GM21360 (cell line): Measurements from ENCODE around the gene MACROH2A1.

Experiments used
- ATAC-seq: cut with Tn5 transposase; IDR thresholded peaks from one replicate; pipeline ENCODE4 v1.9.1; 2021; ENCODE audit warnings: mild to moderate bottlenecking, moderate library complexity; ENCODE audit not compliant: unreplicated experiment

MACROH2A1 gene

DNA sequence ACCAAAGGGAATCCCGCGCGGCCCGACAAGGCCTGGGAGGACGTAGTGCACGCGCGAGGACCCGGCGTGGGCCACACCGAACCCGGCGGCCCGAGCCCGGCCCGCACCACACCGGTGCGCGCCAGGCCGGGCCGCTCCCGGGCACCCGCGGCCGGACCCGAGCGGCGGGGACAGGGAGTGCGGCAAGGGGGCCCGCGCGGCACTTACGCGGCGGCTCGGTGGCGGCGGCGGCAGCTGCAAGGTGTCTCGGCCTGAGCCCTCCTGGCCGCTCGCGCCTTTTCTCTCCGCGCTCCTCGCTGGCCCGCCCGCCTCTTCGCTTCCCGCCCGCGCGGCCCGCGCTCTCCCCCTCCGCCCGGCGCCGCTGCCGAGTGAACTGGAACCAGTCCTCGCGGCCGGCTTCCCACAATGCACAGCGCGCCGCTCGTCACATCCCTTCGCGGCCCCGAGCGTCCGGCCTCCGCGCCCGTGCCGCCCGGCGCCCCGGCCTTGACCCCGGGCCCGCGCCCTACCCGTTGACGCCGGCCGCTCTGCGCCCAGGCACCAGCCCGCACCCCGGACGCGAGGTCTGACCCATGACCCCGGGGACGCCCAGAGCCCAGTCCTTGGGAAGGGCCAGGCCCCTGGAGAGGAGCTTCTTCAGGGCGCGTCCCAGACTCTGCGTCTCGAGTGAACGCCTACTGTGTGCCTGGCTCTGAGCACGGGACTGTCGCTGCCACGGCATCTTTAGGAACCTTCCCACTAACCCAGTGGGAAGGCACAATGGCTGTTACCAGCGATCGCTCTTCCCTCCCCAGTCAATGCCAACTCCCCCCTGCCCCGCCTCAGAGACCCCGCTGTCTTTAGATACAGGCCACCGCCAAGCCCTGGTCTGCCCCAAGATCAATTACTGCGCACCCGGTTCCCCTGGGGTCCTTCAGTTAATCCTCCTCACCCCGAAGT is at the start of gene MACROH2A1:
MACROH2A1 (minus strand) TSS at position 377 of the 939 bp plus-strand sequence. CDS start 10,138 bp downstream, outside the sequence.
- peak; percentile 84 for ATAC-seq

DNA sequence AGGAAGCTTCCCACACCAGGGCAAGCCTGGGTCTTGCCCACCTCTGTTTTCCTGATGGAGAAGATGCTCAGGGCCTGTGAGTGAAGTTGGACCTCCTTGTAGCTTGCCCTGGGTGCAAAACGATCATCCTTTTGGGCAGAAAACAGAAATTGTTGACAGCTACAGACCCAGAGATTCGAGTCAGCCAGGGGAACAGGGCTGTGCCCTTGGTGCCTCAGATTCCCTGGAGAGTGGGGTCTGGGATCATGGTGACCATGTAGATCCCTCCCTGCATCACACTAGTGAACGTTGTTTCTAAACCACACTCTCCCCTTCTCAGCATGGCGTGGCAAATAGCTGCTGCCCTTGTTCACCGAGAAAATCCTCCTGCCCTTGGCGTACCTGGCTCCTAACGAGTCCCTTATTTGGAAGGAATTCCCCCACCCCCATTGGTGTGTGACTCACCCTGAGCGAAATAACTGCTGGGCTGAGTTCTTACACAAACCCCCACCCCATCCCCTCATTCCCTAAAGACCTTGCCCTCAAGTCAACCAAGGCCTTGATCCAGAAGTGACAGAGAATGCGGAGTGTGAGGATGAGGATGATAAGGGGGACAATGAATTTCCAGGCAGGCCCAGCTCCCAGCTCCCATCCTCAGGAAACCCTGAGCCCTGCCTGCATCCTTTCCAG is 49.2 kb upstream of the MACROH2A1 start:
- ATAC-seq = no peak

DNA sequence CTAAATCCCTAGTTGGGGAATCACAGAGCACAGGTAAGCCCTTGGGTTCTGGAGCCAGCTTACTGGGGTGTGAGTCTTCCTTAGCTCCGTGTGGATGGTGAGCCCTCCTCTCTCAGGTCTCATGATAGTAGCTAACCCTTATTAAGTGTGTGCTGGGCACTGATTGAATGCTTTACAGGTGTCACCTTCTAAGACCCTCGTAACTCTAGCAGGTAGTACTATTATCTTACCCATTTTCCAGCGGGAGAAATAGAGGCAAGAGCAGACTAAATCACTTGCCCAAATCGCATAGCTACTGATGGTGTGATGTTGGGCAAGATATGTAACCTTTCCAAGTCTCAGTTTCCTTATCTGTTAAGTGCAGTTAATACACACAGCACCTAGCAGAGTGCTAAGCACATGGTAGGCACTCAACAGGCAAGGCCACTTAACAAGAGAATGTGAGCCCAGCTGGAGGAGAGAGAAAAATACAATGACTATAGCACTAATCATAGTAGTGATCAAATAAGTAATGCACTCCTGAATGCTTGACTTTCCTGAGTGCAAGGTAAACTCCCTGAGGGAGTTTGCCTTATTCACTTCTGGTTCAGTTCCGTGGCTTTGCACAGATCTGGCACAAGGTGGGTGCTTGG is 48.4 kb upstream of the MACROH2A1 start, which contains the start of gene DCANP1:
DCANP1 (minus strand) TSS at position 51 of the 632 bp plus-strand sequence. CDS start 240 bp downstream, outside the sequence.
- no peak for ATAC-seq

DNA sequence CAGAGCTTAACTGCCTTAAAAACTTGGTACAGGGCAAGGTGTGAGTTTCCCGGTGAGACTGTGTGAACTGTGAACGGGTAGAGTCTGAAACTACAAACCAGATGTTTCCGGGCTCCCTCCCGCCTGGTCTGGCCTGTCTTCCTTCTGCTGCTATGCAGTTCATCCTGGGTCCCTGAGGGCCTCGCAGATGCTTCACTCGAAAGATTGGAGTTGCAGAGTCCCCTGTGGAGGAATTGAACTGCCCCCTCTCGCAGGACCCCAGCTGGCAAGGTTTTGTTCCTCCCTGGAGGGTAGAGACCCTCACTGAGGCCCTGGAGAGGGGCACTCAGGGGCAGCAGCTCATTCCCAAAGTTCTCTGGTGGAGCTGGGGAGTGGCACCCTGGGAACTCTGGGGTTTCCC is 47.6 kb upstream of the MACROH2A1 start:
- ATAC-seq = no peak

DNA sequence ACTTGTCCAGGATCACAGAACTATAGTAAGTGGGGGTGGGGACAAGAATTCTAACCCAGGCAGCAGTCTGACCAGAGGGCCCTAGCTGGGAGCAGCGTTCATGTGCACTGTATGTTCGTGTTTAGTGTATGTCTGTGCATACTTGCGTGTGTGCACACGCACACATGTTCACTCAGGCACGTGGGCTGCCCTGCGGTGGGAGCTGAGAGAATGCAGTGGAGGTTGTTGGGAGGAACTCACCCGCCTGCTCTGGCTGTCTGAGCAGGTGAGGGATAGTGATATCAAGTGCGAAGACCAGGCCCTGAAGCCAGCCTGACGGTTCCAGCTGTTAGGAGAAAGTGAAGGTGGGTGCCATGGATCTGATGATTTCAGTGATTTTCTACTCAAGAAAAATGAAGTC is 47.2 kb upstream of the MACROH2A1 start:
- no peak for ATAC-seq

DNA sequence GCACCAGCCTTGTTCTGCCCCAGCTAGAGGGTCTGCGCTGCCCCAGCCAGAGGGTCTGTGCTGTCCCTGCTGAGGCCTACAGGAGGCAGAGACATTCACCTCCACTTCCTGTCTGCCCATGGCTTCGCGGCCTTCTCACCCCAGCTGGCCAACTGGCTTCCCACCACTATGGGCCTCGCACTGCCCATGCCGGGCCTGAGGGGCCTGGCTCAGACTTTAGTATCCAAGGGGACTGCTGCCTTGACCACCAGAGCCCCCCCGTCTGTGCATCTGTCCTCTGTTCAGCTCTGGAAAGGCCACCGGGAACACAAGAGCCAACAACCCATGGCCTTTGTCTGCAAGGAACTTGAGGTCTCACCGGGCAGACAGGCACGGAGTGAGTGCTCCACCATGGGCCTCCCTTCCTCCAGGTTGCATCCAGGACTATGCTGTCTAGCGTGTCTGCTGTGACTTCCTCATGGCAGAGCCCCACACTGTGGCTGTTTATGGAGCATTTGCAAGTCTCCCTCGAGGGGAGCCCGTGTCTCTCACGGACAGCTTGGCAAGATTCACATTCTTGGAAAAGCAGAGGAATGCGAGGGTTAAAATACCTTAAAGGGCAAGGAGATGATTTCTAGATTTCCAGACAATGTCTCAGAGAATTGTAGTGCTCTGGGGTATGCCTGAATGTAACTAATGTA is 46.4 kb upstream of the MACROH2A1 start:
- ATAC-seq = no peak

DNA sequence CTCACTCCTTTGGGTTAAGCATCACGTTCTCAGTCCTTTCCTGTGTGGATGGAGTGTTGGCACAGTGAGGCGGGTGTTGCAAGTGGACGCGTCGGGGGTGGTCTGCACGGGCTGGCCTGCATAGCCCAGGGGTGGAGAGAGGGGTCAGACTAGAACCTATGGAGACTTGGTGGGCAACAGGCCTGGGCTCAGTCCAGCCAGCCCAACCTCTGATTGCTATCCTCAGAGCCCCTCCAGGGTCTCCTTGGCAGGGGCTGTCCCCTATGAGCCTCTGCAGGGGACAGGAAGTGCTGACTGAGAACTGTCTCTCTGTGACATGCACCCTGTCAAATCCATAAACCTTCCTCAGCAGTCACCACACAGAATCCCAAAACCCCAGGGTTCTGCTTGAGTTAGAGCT is 45.9 kb upstream of the MACROH2A1 start:
- no peak for ATAC-seq

DNA sequence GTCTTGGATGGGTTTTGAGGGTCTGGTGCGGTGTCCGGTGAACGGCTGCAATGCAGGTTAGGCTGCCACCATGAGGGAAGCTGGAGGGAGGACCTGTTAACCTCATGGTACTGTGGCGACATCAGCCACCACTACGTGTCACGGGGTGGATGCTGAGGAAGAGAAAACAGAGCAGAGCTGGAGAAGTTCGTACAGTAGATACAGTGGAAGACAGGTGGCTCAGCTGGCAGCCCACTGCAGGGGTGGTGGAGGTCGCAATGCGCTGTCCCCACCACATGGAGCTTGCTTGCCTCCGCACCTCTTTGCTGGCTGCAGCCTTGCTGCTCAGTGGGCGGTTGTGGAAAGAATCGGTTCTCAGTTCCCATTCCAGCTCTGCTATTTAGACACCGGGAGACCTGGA is 45.3 kb upstream of the MACROH2A1 start:
- no peak for ATAC-seq

DNA sequence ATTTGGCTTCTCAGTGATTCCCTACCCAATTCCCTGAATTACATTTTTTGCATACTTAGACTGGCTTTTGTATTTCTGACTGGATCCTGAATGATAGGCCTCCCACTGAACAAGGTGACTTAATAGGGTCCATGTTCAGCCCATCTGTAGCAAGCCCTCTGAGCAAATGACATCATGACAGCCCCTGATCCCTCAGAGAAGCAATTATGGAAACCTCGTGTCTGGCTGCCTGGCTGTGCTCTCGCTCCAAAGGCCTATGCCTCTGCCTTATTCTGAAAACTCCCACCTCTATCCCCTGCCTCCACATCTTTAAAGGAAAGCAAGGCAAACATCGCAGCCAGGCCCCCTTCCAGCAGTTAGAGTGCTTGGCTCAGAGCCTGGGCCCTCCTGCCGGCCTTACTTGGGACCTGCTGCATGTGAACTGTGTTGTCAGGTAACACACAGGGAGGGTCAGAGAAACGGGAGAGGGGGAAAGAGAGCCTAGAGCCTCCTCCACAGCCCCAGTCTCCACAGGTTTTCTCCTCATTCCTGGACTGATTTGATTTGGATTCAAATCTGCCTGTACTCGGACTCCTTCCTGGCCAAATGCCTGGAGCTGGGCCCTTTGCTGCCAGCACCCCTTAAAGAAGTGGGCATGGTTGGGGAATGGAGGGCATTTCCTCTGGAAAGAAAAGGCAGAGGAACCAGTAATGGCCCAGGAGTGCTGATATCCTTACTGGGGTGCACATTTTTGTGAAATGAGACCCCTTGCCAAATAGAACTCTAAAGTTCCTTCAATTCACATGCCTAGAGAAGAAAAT is 44.3 kb upstream of the MACROH2A1 start:
- no peak for ATAC-seq

DNA sequence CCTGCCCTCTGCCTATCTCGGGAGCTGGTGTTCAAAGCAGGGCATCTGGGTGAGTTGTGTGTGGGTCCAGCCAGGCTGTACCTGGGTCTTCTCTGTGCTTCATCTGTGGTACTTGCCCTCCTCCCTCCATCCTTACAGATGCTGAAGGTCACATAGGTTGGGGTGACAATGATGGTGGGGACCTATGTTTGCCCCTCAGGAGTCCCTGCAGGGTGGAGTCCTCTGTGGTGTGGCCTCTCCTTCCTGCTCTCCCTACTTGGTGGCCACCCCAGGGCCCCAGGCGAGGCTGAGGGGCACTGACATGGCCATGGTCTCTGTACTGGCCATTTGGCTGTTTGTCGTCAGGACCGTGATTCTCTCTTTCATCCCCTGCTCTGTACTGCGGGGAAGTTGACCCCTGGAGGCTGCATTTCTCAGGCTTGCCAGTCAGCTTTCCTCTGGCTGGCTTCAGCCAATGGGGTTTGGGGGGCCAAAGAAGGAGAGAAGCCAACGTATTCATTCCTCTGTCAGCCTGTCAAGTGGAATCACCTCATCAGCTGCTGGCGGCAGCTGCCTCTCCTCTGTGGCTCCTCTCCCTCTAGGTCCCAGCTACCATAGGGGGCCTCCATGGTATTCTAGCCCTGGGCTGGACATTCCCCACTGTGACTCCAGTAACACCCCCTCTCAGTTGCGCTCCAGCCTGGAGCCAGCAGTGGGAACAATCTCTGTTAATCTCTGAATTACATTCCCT is 43.6 kb upstream of the MACROH2A1 start:
- ATAC-seq = no peak

DNA sequence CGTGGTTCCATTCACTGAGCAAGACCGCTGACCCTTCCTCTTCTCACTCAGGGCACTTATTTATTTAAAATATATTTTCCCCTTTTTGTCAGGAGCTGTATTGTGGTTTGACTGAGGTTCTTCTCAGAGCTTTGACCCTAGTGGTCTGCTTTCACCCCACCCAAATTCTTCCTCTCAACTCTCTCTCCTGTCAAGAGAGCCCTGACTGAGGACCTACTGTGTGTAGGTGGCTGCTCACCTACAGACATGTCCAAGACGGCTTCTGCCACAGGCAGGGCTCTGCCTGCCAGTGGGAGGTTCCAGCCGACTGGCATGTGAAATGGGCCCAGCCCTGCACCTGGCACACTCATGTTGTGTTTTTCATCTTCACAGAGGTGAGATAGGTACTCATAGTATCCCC is 42.9 kb upstream of the MACROH2A1 start:
- no peak for ATAC-seq

DNA sequence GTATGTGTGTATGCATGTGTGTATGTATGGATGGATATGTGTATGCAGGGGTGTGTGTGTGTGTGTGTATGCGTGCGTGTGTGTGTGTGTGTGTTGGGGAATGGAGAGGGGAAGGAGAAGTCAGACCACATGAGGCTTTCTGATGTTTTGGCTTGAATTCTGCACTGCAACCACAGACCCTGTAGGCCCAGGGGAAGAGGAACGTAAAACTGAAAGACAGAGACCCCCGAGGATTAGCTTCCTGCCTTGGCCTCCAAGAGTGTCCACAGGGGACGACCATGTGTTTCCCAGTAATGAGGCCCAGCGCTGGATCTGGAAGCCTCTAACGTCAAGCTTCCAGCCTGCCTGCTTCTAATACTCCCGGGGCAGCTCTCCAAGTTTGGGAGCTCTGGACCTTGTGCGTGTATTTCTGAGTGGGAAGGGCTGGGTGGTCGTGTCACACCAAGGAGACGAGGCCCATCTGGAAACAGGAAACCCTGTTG is 42.4 kb upstream of the MACROH2A1 start:
- no peak for ATAC-seq

DNA sequence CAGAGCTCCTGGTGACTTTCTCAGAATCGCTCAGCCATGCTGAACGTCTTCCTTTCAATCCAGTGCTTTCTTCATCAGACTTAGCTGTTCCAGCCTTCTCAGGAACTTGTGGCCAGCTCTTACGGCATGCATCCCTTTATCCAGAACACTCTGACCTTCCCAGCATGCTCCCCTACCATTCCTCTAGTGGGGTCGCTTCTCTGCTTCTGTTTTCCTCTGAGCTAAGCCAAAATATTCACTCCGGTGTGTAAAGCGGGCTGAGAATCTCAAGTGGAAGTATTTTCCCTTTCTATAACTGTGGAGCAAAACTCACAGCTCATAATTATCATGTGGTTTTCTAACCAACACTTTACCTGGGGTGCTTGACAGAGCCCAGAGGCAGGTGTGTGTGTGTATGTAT is 41.9 kb upstream of the MACROH2A1 start:
- ATAC-seq = no peak

DNA sequence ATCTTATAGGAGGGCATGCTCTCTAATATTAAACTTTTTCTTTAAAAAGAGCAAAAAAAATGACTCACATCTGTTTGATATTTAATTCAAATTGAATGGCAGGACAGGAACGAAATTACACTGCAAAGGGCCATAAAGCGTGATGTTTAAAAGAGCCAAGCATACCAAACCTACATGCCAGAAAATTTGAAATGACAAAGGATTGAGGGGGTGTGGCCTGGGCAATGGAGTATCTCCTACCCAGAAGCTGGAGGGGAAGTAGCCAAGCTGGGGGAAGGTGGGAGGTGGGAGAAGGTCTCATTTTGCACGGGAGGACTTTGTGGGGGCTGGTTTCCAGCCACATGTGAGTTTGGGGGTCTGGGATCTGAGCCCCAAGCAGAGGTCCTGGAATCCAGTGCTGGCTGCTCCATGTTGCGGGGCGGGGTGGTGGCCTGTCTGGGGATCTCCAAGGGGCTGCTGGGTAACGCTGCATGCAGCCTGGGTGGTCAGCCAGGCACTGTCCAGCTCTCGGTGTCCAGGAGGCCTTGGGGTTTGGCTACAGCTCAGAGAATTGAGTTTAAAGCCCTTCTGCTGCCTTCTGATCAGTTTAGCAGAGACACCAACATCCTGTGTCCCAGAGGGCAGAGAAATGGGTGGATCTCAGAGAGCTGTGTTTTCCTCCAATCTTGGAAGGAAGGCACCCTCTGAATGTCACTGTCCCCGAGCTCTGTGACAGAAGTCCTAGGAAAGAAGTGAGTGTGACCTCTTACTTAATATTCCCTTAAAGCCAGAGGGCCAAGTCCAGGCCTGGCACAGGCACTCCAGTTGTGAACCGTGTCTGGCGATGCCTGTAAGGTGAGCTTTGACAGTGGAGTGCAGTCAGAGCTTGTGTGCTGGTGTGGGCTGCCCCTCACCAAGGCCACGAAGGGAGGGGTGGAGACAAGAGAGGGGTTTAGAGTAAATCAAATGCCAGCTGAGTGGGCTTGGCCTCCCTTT is 40.5 kb upstream of the MACROH2A1 start:
- ATAC-seq = no peak

DNA sequence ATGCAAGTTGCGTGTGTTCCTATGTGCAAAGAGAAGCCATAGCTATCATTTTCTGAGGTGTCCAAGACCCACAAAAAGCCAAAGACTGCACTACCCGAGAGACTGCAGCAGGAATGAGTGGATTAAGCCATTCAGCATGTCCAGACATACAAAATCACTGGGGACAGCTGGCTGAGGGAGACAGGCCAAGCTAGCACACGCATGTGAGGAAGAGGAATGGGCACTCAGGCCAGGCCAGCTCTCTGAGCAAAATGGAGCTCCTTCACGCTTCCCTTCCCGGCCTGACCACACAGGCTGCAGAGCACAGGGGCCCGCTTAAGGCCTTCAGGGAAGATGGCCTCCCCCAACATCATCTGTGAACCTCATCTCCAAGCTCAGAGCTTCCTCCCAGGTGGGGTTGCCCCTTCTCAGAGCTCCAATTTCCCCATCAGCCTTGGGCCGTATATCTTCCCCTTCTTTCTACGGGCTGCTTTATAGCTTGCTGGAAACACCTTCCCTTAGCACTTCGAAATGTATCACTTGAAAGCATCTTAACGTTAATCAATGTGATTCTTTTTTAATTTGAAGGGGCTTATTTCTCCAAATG is 39.7 kb upstream of the MACROH2A1 start:
- no peak for ATAC-seq

DNA sequence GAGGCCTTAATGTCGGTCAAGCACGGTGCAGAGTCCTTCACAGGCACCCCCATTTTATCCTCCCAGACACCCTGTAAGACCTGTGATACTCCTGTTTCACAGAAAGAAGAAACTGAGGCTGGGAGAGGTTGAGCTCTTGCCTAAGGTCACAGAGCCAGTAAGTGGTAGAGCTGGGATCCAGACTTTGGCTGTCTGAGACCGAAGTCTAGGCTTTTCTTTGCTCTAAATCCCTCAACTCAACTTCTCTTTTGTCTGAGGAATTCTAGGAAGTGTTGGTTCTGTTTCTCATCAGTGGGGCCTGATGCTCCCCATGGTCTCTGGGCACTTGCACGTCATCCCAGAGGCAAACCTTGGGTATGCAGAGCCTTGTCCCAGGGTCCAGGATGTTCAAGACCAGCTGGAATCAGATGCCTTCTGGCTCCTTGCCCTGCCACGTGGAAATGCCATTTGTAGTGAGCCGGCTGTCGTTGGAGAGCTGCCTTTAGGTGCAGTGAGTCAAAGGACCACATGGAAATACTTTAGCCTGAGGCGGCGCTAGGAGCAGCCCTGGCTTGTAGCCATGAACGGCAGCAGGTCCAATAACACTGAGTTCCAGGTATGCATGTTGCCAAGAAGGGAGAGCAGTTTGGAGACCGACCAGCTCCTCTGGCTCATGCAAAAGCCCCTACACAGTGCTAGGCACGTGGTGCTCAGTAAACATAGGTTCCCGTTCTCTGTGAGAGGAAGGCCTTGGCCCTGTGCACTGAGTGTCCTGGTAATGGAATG is 38.9 kb upstream of the MACROH2A1 start:
- ATAC-seq = no peak

DNA sequence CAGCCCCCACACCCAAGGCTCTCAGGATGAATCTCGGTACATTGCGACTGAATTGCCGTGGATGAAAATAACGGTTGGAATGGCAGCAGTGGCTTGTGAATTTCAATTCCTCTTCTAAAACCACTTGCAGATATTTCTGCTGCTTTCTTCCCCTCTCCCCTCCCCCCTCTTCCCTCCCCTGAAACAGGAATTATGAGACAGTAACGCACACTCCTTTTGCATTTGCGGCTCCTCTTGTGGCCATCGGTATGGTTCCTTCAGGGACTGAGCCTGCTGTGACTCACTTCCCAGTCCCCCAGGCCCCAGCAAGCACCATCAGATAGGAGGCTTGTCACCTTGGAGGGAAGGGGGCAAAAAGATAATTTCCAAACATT is 38.4 kb upstream of the MACROH2A1 start:
- no peak for ATAC-seq
